ENCODE measurements around the gene C13orf46. TPM values are rescaled to one million over a fixed set of nuclear protein-coding genes. Genes with fewer than 3 reads are reported as not detected.

The C13orf46 gene
- total and polyA plus RNA-seq, 10 of the 15 experiments (the other 5 are each of a cell fraction or from before 2014, with no cell fraction given): 0.01 to 0.18 (median 0.09) TPM; not detected in 6

GRCh38 chr13:114012141-114012540, 38.3 kb upstream of the C13orf46 start:
- WGBS (ENCODE audit: insufficient coverage, insufficient replicate concordance, low lambda C conversion rate, missing lambda C conversion rate): 96% methylated on average over 14 of the region's 17 CpGs
- TF ChIP-seq RELA (IDR thresholded peaks at IDR 0.05; ENCODE audit: borderline replicate concordance, partially characterized antibody): no peak
- FAIRE-seq: no peak
- DNase-seq (ENCODE audit: low read depth, low spot score): no peak
- Histone ChIP-seq H3K9ac (ENCODE audit: control insufficient read depth, insufficient read depth, low read length) (no peak overlapping the region), H3K4me1 (ENCODE audit: control insufficient read depth, insufficient read depth, low read length) (no peaks in the 10 kb centered on the region), H2AFZ (ENCODE audit: control insufficient read depth, low read depth, low read length) (no peak overlapping the region), H3K9me3 (replicated peaks; ENCODE audit: control insufficient read depth, insufficient read depth, low read length) (no peaks in the 10 kb centered on the region), H3K36me3 (ENCODE audit: control insufficient read depth in 2 of 2, insufficient read depth in 2 of 2, low read length in 1 of 2) (peaks cover 0 to 7% of the 10 kb centered on the region in 2 experiments; a peak in 3 of 4 replicates), H3K27me3 (replicated peaks in 1 of 2; ENCODE audit: control insufficient read depth in 2 of 2, insufficient read depth in 2 of 2, low read length in 1 of 2) (no peaks in the 10 kb centered on the region), H3K4me2 (ENCODE audit: control insufficient read depth, insufficient read depth) (no peak overlapping the region), H4K20me1 (ENCODE audit: control insufficient read depth, insufficient read depth) (no peaks in the 10 kb centered on the region), H3K79me2 (ENCODE audit: control insufficient read depth, insufficient read depth, low read length) (no peaks in the 10 kb centered on the region), H3K4me3 (no peak overlapping the region), H3K27ac (ENCODE audit: control insufficient read depth, insufficient read depth) (no peak overlapping the region)
- ChIA-PET POLR2A (no interaction called here), CTCF (no interaction called here), SMC1A (ENCODE audit: uncharacterized antibody, unreplicated experiment) (no interaction called here), RAD21 (ENCODE audit: unreplicated experiment) (no interaction called here)
- in situ Hi-C loops (cut with MboI) (loop anchor here (5.0 kb wide), 1 partner anchor 40 kb away; the partner anchor contains the start of gene C13orf46), intact Hi-C loops (cut with micrococcal nuclease; ENCODE audit: unreplicated experiment) (no loop called here)
- no TSS peak for BruUV-seq (replicated peaks)
- no peak for ATAC-seq

- in situ Hi-C loops (cut with MboI) (loop anchor here (5.0 kb wide), 1 partner anchor 39 kb away; the partner anchor contains the start of gene C13orf46), intact Hi-C loops (cut with micrococcal nuclease; ENCODE audit: unreplicated experiment) (no loop called here)
- TF ChIP-seq RFX5 (IDR thresholded peaks at IDR 0.05; ENCODE audit: low read depth, low read length) (no peak), TAF1 (IDR thresholded peaks at IDR 0.05; ENCODE audit: borderline replicate concordance, low read depth, low read length) (no peak), ZNF24 (IDR thresholded peaks at IDR 0.05) (no peak), ZNF592 (IDR thresholded peaks at IDR 0.05) (no peak)
- H3K4me1 ChIP-seq (ENCODE audit: control insufficient read depth, insufficient read depth, low read length): no peaks in the 10 kb centered on the region
- no peak for ATAC-seq
- CTCF ChIA-PET: no interaction called here
- no peaks in the 10 kb centered on the region for H3K9me3 ChIP-seq (replicated peaks; ENCODE audit: control insufficient read depth, insufficient read depth, low read length)
- H3K27me3 ChIP-seq (replicated peaks in 1 of 2; ENCODE audit: control insufficient read depth in 2 of 2, insufficient read depth in 2 of 2, low read length in 1 of 2): no peaks in the 10 kb centered on the region
- no peak overlapping the region for H2AFZ ChIP-seq (ENCODE audit: control insufficient read depth, low read depth, low read length)
- H3K36me3 ChIP-seq (ENCODE audit: control insufficient read depth in 2 of 2, insufficient read depth in 2 of 2, low read length in 1 of 2): peaks cover 0 to 7% of the 10 kb centered on the region in 2 experiments; a peak in 3 of 4 replicates
- DNase-seq (ENCODE audit: low read depth, low spot score): no peak
- RAD21 ChIA-PET (ENCODE audit: unreplicated experiment): no interaction called here
- no peaks in the 10 kb centered on the region for H4K20me1 ChIP-seq (ENCODE audit: control insufficient read depth, insufficient read depth)
- WGBS (ENCODE audit: insufficient coverage, insufficient replicate concordance, low lambda C conversion rate, missing lambda C conversion rate): 88% methylated on average over 18 of the region's 19 CpGs
- H3K9ac ChIP-seq (ENCODE audit: control insufficient read depth, insufficient read depth, low read length): no peak overlapping the region
- SMC1A ChIA-PET (ENCODE audit: uncharacterized antibody, unreplicated experiment): no interaction called here
- BruUV-seq (replicated peaks): no TSS peak
- H3K4me2 ChIP-seq (ENCODE audit: control insufficient read depth, insufficient read depth): no peak overlapping the region
- no peak overlapping the region for H3K4me3 ChIP-seq
- no peak for FAIRE-seq
- H3K27ac ChIP-seq (ENCODE audit: control insufficient read depth, insufficient read depth): no peak overlapping the region
- POLR2A ChIA-PET: no interaction called here
- H3K79me2 ChIP-seq (ENCODE audit: control insufficient read depth, insufficient read depth, low read length): no peaks in the 10 kb centered on the region
These were observed 37.4 kb upstream of the C13orf46 start for GRCh38 chr13:114011226-114011625.
